ENCODE measurements around the gene PPP2R5B.

PPP2R5B gene

GRCh38 chr11:64931290-64931689, 6.8 kb downstream of the PPP2R5B start:
- FAIRE-seq: no peak

DNA sequence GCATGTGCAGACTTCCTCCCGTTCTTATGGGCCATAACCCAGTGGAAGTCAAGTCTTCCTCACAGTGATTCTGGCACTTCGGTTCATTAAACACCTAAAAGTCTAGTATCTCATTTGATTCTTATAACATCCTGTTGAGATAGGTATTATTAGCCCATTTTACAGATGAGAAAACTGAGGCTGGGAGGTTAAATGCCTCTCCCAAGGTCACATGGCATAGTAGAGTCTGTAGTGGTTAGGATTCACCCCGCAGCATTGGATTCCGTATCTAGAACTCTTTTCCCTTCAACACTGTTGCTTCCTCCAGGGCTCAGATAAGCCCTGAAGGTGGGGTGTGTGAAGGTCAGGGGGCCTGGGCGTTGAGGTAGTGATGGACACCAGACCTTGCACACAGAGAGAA, 7.8 kb downstream of the PPP2R5B start:
- FAIRE-seq: no peak

- no peak for FAIRE-seq
Observed at GRCh38 chr11:64933213-64933934, 8.9 kb downstream of the PPP2R5B start.

DNA sequence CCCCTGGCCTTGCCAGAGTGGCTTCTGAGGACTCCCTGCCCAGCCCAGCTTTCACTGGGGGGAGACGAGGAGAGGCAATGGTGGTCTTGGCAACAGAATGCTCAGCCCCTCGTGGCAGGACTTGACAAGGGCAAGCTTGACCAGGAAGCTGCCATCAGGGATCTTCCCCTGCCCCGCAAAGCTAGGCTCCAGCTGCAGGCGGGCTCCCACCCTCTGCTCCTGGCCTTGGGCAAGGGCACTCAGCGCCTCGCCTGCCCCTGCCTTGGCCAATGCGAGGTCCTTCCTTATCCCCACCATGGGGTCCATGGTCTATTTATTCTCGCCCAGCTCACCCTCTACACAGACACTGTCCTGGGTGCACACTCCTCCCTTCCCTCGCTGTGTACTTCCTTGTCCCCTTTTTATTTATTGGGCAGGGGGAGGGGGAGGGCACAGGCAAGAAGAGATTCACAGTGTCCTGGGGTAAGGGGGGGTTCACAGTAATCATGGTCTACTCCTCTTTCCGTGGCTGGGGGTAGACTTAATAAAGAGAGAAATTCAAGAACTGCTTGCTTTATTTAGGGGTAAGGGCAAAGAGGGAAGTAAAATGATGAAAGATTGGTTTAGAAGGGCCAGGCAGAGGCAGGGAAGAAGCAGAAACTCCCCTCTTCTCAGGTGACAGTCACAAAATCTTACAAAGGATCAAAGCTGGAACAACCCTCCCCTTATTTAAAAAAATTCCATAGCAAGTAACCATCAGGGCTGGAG, 9.6 kb downstream of the PPP2R5B start:
- no peak for FAIRE-seq

DNA sequence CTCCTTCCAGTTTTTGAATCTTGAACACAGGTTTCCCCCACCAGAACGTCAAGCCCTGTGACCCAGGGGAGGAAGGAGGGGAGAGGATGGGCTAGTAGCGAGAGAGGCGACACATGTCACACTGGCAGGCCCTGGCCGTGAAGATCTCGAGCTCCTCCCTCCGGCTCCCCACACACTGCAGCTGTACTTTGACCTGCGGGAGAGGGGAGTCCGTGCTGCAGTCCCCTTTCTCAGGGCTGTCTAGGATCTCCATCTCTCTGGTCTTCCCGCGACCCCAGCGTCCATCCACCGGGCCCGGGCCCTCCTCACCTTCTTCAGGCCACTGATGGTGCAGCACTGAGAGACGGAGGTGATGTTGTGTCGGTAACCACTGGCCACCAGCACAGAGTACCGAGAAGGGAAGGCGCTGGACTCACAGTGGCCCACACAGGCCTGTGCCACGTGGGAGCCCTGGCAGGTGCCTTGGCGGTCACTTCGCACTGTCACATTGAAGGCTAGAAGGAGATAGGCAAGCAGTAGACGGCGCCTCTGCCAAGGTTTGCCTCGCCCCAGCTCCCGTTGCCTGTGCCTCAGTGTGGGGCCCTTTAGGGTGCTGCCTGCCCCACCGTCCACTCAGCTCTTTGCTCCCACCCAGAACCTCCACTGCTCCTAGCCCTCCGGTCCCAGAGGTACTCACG, 10.3 kb downstream of the PPP2R5B start:
- no peak for FAIRE-seq

GRCh38 chr11:64935359-64936081, 11.0 kb downstream of the PPP2R5B start, which contains the start of gene GPHA2:
GPHA2 (minus strand) TSS chr11:64935893; CDS start chr11:64935460, 433 bp downstream.
- FAIRE-seq: no peak

- no peak for FAIRE-seq
Observed at GRCh38 chr11:64936539-64936938, 12.1 kb downstream of the PPP2R5B start.

GRCh38 chr11:64947208-64947814, 22.8 kb downstream of the PPP2R5B start:
- FAIRE-seq: no peak

DNA sequence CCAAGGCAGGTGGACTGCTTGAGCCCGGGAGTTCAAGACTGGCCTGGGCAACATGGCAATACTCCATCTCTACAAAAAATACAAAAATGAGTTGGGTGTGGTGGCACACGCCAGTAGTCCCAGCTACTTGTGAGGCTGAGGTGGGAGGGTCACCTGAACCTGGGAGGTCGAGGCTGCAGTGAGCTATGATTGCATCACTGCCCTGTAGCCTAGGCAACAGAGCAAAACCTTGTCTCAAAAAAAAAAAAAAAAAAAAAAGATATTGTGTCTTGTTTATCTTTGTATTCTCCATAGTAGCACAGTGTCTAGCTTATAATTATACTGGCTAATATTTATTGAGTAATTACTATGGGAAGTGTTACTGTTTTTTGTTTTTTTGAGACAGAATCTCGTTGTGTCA, 27.0 kb downstream of the PPP2R5B start:
- no peak for FAIRE-seq

DNA sequence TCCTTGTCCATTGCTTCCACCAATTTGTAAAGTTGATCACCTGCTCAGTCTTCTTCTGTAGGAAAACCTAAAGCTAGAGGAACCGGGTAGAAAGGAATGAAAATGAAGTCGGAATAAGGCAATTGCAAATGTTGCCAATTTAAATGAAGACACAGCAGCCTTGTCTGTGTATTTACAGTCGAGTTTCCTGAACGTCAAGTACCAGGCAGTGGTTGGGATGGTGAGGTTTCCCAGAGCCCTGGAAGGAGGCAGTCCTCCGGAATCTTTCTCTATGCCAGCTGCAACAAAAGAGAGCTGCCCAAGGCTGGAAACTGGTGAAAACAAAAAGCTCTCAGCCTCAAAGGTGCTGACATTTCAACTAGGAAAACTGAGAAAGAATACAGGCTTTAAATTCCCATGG, 29.7 kb downstream of the PPP2R5B start:
- FAIRE-seq: no peak

DNA sequence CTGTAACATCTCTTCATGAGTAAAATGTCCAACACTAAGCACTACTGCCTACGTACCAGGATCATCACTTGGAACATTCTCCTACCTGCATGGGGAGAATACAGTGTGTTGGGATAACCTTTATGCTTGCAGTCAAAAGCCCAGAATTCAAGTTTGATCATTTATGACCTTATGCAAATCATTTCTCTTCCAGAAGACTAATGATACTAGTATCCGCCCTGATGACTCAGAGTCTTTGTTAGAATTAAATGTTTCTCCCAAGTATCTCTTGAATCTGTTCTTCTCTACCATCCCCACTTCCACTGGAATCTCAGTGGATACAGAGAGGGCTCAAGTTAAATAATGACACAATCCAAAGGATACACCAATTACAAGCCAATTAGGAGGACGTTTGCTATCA, 35.0 kb downstream of the PPP2R5B start:
- FAIRE-seq: no peak

DNA sequence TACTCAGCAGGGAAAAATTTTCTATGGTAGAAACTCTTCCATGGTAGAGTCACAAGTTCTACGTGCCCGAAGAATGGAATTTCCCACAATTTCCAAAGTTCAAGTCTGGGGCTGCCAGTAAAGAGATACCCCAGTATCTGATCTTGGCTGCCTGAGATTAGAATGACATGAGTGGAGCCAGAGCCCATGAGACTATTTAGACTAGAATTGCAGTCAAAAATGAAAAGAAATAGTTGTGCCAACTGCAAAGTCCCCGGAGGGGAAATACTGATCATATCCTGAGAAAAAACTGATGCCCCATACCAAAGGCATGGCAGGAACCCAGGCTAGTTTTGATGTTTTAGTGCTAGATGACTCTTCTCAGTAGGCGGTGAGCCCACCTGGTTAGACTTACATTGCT, 36.2 kb downstream of the PPP2R5B start:
- no peak for FAIRE-seq

DNA sequence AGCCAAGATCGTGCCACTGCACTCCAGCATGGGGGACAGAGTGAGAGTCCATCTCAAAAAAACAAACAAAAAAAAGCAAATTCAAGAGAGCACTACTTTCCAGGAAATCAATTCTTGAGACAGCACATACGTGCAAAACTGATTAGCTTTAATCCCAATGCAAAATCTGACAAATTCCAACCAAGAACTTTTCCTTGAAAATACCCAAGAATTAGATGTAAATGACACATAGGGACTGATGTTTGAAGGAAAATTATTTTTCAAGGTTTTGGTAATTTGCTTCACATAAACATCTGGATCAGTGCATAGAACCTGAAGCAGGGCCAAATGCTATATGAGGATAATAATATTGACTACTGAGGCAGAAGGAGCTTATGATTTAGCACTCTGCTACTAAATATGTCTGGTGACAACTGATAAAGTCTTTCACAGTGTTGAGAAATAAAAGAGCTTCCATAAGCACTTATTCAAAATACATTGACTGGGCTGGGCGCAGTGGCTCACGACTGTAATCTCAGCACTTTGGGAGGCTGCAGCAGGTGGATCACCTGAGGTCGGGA, 38.7 kb downstream of the PPP2R5B start:
- FAIRE-seq: no peak

DNA sequence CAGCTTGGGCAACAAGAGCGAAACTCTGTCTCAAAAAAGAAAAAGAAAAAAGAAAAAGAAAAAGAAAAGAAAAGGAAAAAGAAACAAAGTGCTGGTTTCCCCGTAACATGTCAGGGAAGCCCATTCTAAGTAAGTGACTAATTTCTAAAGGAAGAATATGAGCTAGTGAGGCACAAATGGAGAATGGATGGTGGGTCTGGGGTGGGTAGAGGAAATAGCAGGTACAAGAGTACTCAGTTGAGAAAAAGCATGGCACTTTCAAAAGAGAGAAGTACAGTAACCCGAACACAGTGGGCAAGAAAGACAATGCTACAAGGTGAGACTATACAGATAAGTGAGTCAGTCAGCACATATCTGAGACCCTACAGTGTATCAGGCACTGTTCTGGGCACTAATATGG, 42.9 kb downstream of the PPP2R5B start:
- no peak for FAIRE-seq

GRCh38 chr11:64969209-64969608, 44.7 kb downstream of the PPP2R5B start:
- FAIRE-seq: no peak

DNA sequence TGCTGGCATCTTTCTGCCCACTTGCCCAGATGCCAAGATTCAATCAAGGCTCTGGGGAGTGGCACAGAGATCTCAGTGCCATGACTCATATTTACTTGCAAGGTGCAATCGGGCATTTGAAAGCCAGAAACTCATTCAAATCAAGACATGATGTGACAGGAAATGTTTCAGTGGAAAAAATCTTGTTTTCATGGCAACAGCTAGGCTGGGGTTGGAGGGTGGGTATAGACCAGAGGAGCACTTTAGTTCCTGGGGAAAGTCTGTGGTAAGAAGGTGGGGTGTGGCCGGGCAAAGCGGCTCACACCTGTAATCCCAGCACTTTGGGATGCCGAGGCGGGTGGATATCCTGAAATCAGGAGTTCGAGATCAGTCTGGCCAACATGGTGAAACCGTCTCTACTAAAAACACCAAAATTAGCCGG, 46.3 kb downstream of the PPP2R5B start:
- FAIRE-seq: no peak

DNA sequence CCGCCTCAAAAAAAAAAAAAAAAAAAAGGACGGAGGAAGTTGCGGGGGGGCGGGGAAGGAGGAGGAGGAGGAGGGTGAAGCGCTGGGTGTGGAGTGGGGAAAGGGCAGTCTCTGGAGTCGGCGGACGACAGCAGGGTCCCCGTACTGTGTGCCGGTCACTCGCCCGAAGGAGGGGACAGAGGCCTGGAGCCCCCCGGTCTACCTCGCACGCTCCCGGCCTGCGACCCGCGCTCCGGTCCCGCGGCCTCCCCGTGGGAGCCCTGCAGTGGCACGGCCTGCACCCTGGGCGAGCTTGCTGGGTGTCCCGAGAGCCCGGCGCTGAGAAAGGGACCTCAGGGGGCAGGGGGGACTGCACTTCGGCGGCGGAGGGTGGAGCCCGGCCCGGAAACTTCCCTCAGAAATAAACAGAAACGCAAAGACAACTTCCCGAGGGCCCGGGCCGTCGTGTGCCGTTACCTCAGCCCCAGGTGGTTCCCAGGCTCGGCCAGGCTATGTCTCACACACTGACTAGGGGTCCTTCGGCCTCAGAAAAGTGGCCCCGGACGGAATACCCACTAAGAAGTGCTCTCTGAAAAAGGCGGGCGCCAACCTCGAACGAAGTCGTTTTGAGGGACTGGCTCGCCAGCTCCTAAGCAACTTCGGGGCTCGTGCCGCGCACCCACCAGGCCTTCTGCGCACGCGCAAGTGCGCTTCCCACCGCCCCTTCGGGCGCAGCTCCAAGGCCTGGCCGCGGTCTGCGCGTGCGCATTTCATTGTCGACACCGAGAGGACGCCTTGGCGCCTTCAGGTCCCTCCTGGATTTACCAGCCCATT, 47.1 kb downstream of the PPP2R5B start, which contains the start of gene MAJIN:
Gene MAJIN (minus strand): TSS at position 688 of the 813 bp plus-strand sequence. CDS start 12,703 bp downstream, outside the sequence.
- no peak for FAIRE-seq

- FAIRE-seq: no peak
Observed at GRCh38 chr11:64974124-64974523, 49.6 kb downstream of the PPP2R5B start.

GRCh38 chr11:64976651-64977050, 52.2 kb downstream of the PPP2R5B start:
- FAIRE-seq: no peak

GRCh38 chr11:64983339-64983738, 58.9 kb downstream of the PPP2R5B start:
- peak; percentile 37 for FAIRE-seq

Measured in endometrium (tissue), 2 donors.